ENCODE results near the gene ESR1.

DNA sequence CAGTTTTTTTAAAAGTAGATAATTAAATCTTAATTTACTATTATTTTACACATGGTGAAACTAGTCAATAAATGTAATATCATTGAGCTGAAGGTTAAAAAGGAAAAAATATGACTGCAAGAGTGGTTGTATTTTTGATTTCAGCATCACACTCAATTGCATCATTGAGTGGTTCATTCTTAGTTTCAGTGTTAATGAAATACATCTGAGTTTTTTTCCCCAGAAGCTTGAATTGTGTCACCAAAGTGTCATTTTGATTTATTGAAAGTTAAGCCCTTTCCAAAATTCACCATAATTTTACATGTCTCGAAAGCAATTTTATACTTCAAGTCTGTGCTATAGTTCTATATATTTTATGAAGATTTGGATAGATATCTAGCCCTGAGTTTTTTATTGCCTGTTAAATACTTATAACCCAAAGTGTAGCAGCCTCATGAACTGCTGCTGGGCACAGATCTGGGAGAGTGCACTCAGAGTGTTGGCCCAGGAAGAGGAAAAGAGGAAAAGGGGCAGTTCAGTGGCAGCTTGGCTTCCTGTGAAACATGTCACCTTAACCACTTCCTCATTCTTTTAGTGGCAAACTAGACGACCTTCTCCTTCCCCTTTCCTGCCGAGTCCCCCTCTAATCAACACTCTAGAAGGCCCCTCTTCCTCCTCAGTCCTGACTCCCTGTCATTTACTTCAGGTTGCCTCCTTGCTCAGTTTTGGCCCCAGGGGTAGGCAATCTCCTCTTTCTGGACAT lies 140.7 kb downstream of the ESR1 start:
- no peak for TF ChIP-seq POLR2A (IDR thresholded peaks at IDR 0.05)
- TF ChIP-seq, protein P1, sequence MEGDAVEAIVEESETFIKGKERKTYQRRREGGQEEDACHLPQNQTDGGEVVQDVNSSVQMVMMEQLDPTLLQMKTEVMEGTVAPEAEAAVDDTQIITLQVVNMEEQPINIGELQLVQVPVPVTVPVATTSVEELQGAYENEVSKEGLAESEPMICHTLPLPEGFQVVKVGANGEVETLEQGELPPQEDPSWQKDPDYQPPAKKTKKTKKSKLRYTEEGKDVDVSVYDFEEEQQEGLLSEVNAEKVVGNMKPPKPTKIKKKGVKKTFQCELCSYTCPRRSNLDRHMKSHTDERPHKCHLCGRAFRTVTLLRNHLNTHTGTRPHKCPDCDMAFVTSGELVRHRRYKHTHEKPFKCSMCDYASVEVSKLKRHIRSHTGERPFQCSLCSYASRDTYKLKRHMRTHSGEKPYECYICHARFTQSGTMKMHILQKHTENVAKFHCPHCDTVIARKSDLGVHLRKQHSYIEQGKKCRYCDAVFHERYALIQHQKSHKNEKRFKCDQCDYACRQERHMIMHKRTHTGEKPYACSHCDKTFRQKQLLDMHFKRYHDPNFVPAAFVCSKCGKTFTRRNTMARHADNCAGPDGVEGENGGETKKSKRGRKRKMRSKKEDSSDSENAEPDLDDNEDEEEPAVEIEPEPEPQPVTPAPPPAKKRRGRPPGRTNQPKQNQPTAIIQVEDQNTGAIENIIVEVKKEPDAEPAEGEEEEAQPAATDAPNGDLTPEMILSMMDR (IDR thresholded peaks at IDR 0.05): no peak

Measured in uterus (tissue), 2 donors.